ENCODE data around the gene ARID1B. TPM values are rescaled to one million over a fixed set of nuclear protein-coding genes. Genes with fewer than 3 reads are reported as not detected.

ARID1B gene
- total RNA-seq, 1 experiment from 2014 or later = 35.6 TPM

DNA sequence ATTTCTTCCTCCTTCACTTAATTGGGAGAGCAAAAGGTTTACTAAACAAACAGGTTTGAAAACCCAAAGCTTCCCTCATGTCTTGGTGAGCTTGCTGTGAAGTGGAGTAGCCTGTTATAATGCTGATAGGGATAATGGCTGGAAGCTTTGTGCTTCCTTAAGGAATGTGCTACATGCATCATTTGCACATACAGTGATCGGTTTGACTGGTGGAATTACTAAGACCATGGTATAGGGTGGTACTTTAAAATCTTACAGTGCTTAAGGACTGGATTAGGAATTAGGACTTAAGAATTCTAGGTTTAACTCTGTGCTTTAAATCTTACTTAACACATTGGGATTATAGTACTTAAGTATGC is 75.7 kb downstream of the ARID1B start:
- no peak overlapping the region for H3K9ac ChIP-seq (ENCODE audit: low read length)
- H3K4me3 ChIP-seq (replicated peaks in 1 of 2; ENCODE audit: low read depth in 1 of 2, low read length in 2 of 2) = no peak overlapping the region
- H2AFZ ChIP-seq (ENCODE audit: low read depth, low read length, poor library complexity, severe bottlenecking) = no peak overlapping the region
- no peaks in the 10 kb centered on the region for H3K27me3 ChIP-seq (ENCODE audit: insufficient read depth, low read length)
- no peaks in the 10 kb centered on the region for H3K9me2 ChIP-seq (ENCODE audit: insufficient read depth)
- TF ChIP-seq ZNF274 (IDR thresholded peaks at IDR 0.05; ENCODE audit: low read depth, low read length) (no peak), JUND (IDR thresholded peaks at IDR 0.05) (no peak), SP1 (IDR thresholded peaks at IDR 0.05; ENCODE audit: low read depth) (no peak), RAD21 (IDR thresholded peaks at IDR 0.05; ENCODE audit: low read depth) (no peak), FOSL1 (IDR thresholded peaks at IDR 0.05; ENCODE audit: low read depth) (no peak), SRF (IDR thresholded peaks at IDR 0.05; ENCODE audit: low read depth) (no peak), ZFX (IDR thresholded peaks at IDR 0.05) (no peak), CEBPB (IDR thresholded peaks at IDR 0.05; ENCODE audit: low read depth) (no peak), POLR2AphosphoS5 (IDR thresholded peaks at IDR 0.05; ENCODE audit: low read depth, low read length) (no peak), YY1 (IDR thresholded peaks at IDR 0.05; ENCODE audit: extremely low read depth, insufficient replicate concordance, low read depth, low read length) (no peak), EZH2 (IDR thresholded peaks at IDR 0.05) (no peak), TCF7L2 (IDR thresholded peaks at IDR 0.05; ENCODE audit: borderline replicate concordance, extremely low read depth, insufficient read depth, insufficient read length) (no peak), EZH2phosphoT487 (IDR thresholded peaks at IDR 0.05; ENCODE audit: borderline replicate concordance) (no peak), SIN3A (IDR thresholded peaks at IDR 0.05; ENCODE audit: low read depth) (no peak), EGR1 (IDR thresholded peaks at IDR 0.05; ENCODE audit: low read depth) (no peak)
- TF ChIP-seq, protein P1, sequence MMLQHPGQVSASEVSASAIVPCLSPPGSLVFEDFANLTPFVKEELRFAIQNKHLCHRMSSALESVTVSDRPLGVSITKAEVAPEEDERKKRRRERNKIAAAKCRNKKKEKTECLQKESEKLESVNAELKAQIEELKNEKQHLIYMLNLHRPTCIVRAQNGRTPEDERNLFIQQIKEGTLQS (IDR thresholded peaks at IDR 0.05) = no peak
- TF ChIP-seq, protein P2, sequence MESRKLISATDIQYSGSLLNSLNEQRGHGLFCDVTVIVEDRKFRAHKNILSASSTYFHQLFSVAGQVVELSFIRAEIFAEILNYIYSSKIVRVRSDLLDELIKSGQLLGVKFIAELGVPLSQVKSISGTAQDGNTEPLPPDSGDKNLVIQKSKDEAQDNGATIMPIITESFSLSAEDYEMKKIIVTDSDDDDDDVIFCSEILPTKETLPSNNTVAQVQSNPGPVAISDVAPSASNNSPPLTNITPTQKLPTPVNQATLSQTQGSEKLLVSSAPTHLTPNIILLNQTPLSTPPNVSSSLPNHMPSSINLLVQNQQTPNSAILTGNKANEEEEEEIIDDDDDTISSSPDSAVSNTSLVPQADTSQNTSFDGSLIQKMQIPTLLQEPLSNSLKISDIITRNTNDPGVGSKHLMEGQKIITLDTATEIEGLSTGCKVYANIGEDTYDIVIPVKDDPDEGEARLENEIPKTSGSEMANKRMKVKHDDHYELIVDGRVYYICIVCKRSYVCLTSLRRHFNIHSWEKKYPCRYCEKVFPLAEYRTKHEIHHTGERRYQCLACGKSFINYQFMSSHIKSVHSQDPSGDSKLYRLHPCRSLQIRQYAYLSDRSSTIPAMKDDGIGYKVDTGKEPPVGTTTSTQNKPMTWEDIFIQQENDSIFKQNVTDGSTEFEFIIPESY (IDR thresholded peaks at IDR 0.05; ENCODE audit: extremely low read depth, insufficient replicate concordance, low read length) = no peak
- TF ChIP-seq, protein P3, sequence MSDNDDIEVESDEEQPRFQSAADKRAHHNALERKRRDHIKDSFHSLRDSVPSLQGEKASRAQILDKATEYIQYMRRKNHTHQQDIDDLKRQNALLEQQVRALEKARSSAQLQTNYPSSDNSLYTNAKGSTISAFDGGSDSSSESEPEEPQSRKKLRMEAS (IDR thresholded peaks at IDR 0.05) = no peak
- TF ChIP-seq, protein P4, sequence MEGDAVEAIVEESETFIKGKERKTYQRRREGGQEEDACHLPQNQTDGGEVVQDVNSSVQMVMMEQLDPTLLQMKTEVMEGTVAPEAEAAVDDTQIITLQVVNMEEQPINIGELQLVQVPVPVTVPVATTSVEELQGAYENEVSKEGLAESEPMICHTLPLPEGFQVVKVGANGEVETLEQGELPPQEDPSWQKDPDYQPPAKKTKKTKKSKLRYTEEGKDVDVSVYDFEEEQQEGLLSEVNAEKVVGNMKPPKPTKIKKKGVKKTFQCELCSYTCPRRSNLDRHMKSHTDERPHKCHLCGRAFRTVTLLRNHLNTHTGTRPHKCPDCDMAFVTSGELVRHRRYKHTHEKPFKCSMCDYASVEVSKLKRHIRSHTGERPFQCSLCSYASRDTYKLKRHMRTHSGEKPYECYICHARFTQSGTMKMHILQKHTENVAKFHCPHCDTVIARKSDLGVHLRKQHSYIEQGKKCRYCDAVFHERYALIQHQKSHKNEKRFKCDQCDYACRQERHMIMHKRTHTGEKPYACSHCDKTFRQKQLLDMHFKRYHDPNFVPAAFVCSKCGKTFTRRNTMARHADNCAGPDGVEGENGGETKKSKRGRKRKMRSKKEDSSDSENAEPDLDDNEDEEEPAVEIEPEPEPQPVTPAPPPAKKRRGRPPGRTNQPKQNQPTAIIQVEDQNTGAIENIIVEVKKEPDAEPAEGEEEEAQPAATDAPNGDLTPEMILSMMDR (IDR thresholded peaks at IDR 0.05 in 2 of 3, conservative IDR thresholded peaks at IDR 0.05 in 1 of 3; ENCODE audit: borderline replicate concordance in 1 of 3, insufficient read depth in 1 of 3, low read depth in 2 of 3, low read length in 2 of 3) = no peak
- no peak overlapping the region for H3K27ac ChIP-seq (ENCODE audit: low read depth, low read length)
- intact Hi-C loops (cut with micrococcal nuclease) = no loop called here
- no peak overlapping the region for H3K4me2 ChIP-seq (ENCODE audit: low read length)
- ChIA-PET POLR2A (no interaction called here), RAD21 (ENCODE audit: low non-redundant PET in 1 of 2, low total read pairs in 2 of 2, uncharacterized antibody in 2 of 2, unreplicated experiment in 2 of 2) (no interaction called here), CTCF (no interaction called here)
- no peaks in the 10 kb centered on the region for H3K9me3 ChIP-seq (ENCODE audit: control insufficient read depth in 1 of 2, insufficient read depth in 1 of 2, low read depth in 1 of 2, low read length in 2 of 2)
- no TSS peak for BruUV-seq (replicated peaks)
- H3K79me2 ChIP-seq (ENCODE audit: insufficient read depth, low read length) = peaks cover 80% of the 10 kb centered on the region
- H3K36me3 ChIP-seq (ENCODE audit: control insufficient read depth in 1 of 2, insufficient read depth in 2 of 2, low read length in 2 of 2) = no peaks in the 10 kb centered on the region
- DNase-seq (ENCODE audit: low read depth, low spot score) = no peak
- H4K20me1 ChIP-seq (ENCODE audit: insufficient read depth) = no peaks in the 10 kb centered on the region
- ATAC-seq = no peak
- H3K4me1 ChIP-seq (ENCODE audit: control insufficient read depth in 1 of 2, insufficient read depth in 2 of 2, low read length in 2 of 2) = peaks cover 6 to 9% of the 10 kb centered on the region in 2 experiments; a peak in 3 of 4 replicates
